IPS-18c (cell line): Measurements from ENCODE around the gene SAMD11.

ENCODE experiments used
- H3K4me3 ChIP-seq: 2 replicates; pipeline ENCODE4 v1.7.0; 2013; ENCODE audit warnings: low read depth, mild to moderate bottlenecking, low read length, moderate library complexity; ENCODE audit not compliant: insufficient read depth
- H3K9me3 ChIP-seq: one replicate; pipeline ENCODE4 v1.6.1; 2013; ENCODE audit warnings: mild to moderate bottlenecking, low read length, moderate library complexity; ENCODE audit not compliant: control insufficient read depth, insufficient read depth

Gene SAMD11

GRCh38 chr1:903305-903704 lies 20.4 kb upstream of the SAMD11 start:
- peaks cover 8% of the 10 kb centered on the region for H3K9me3 ChIP-seq
- H3K4me3 ChIP-seq, result no peak overlapping the region

GRCh38 chr1:903721-904271 lies 19.9 kb upstream of the SAMD11 start:
- Histone ChIP-seq H3K9me3 (peaks cover 8% of the 10 kb centered on the region), H3K4me3 (peak overlapping the region; percentile 15; the same call in 1 of the 2 replicates)

GRCh38 chr1:904310-904950 lies 19.3 kb upstream of the SAMD11 start:
- Histone ChIP-seq H3K4me3 (peak overlapping the region; percentile 36; the same call in 1 of the 2 replicates), H3K9me3 (peaks cover 6% of the 10 kb centered on the region)

GRCh38 chr1:905071-905749 lies 18.5 kb upstream of the SAMD11 start:
- Histone ChIP-seq H3K9me3 (peaks cover 6% of the 10 kb centered on the region), H3K4me3 (peak overlapping the region; percentile 55; the same call in 1 of the 2 replicates)

- Histone ChIP-seq H3K4me3 (no peak overlapping the region), H3K9me3 (peaks cover 3% of the 10 kb centered on the region)
These were observed 17.7 kb upstream of the SAMD11 start for GRCh38 chr1:905811-906599.

- Histone ChIP-seq H3K4me3 (no peak overlapping the region), H3K9me3 (peaks cover 3% of the 10 kb centered on the region)
These were observed 16.9 kb upstream of the SAMD11 start for GRCh38 chr1:906600-907420.

- H3K4me3 ChIP-seq, result no peak overlapping the region
These were observed 15.9 kb upstream of the SAMD11 start for GRCh38 chr1:907611-908451.

GRCh38 chr1:908661-909060 lies 15.1 kb upstream of the SAMD11 start:
- no peak overlapping the region for H3K4me3 ChIP-seq
- H3K9me3 ChIP-seq, result peaks cover 3% of the 10 kb centered on the region

More at GRCh38 chr1:907611-908451, 15.9 kb upstream of the SAMD11 start:
- H3K9me3 ChIP-seq, result peaks cover 3% of the 10 kb centered on the region

- Histone ChIP-seq H3K4me3 (no peak overlapping the region), H3K9me3 (peaks cover 3% of the 10 kb centered on the region)
These were observed 13.8 kb upstream of the SAMD11 start for GRCh38 chr1:909861-910310.

GRCh38 chr1:910311-910880 lies 13.3 kb upstream of the SAMD11 start:
- Histone ChIP-seq H3K4me3 (no peak overlapping the region), H3K9me3 (no peaks in the 10 kb centered on the region)

- Histone ChIP-seq H3K4me3 (no peak overlapping the region), H3K9me3 (no peaks in the 10 kb centered on the region)
These were observed 12.6 kb upstream of the SAMD11 start for GRCh38 chr1:910881-911721.

- Histone ChIP-seq H3K9me3 (no peaks in the 10 kb centered on the region), H3K4me3 (no peak overlapping the region)
These were observed 11.6 kb upstream of the SAMD11 start for GRCh38 chr1:911875-912739.

- no peak overlapping the region for H3K4me3 ChIP-seq
- no peaks in the 10 kb centered on the region for H3K9me3 ChIP-seq
These were observed 10.9 kb upstream of the SAMD11 start for GRCh38 chr1:912740-913301.
